GM21529 (cell line): Measurements from ENCODE around the gene PKD1L1.

Source experiments
- ATAC-seq: cut with Tn5 transposase; IDR thresholded peaks from one replicate; pipeline ENCODE4 v1.9.1; 2021; ENCODE audit not compliant: unreplicated experiment

PKD1L1 gene

GRCh38 chr7:47881256-47881655, 67.0 kb downstream of the PKD1L1 start:
- ATAC-seq = no peak

- ATAC-seq = no peak
Measured at GRCh38 chr7:47878662-47879061, 69.6 kb downstream of the PKD1L1 start.

- ATAC-seq = no peak
Measured at GRCh38 chr7:47877336-47877735, 70.9 kb downstream of the PKD1L1 start.

GRCh38 chr7:47875998-47876744, 72.1 kb downstream of the PKD1L1 start:
- ATAC-seq = no peak

GRCh38 chr7:47875406-47875805, 72.9 kb downstream of the PKD1L1 start:
- ATAC-seq = no peak

GRCh38 chr7:47873762-47874161, 74.5 kb downstream of the PKD1L1 start:
- ATAC-seq = no peak

GRCh38 chr7:47867286-47867685, 81.0 kb downstream of the PKD1L1 start:
- no peak for ATAC-seq

- no peak for ATAC-seq
Measured at GRCh38 chr7:47866120-47866519, 82.1 kb downstream of the PKD1L1 start.

- peak; percentile 56 for ATAC-seq
Measured at GRCh38 chr7:47852330-47853245, 95.7 kb downstream of the PKD1L1 start.

GRCh38 chr7:47847207-47847606, 101.1 kb downstream of the PKD1L1 start:
- ATAC-seq = no peak

- ATAC-seq = no peak
Measured at GRCh38 chr7:47846138-47846836, 102.0 kb downstream of the PKD1L1 start.

GRCh38 chr7:47844311-47844710, 104.0 kb downstream of the PKD1L1 start:
- no peak for ATAC-seq

- ATAC-seq = no peak
Measured at GRCh38 chr7:47843291-47843690, 105.0 kb downstream of the PKD1L1 start.

GRCh38 chr7:47839381-47839780, 108.9 kb downstream of the PKD1L1 start:
- ATAC-seq = no peak

- no peak for ATAC-seq
Measured at GRCh38 chr7:47837826-47838225, 110.4 kb downstream of the PKD1L1 start.

- no peak for ATAC-seq
Measured at GRCh38 chr7:47836503-47837202, 111.6 kb downstream of the PKD1L1 start.

GRCh38 chr7:47836080-47836479, 112.2 kb downstream of the PKD1L1 start:
- no peak for ATAC-seq

- peak; percentile 72 for ATAC-seq
Measured at GRCh38 chr7:47833211-47833610, 115.1 kb downstream of the PKD1L1 start.

GRCh38 chr7:47832105-47832715, 116.1 kb downstream of the PKD1L1 start:
- ATAC-seq = no peak

- no peak for ATAC-seq
Measured at GRCh38 chr7:47830015-47830414, 118.3 kb downstream of the PKD1L1 start.
